ENCODE data around the gene DUSP8. TPM values are rescaled to one million over a fixed set of nuclear protein-coding genes. Genes with fewer than 3 reads are reported as not detected.

The DUSP8 gene
- total and polyA plus RNA-seq, 2 experiments from 2014 or later: 0.11 TPM; not detected in 1

- Histone ChIP-seq H2AFZ (no peak overlapping the region), H3K9me3 (ENCODE audit: low read depth) (no peaks in the 10 kb centered on the region), H3K9ac (peak overlapping the region; percentile 69), H3K27me3 (replicated peaks; ENCODE audit: insufficient read depth) (no peaks in the 10 kb centered on the region), H3K27ac (peak overlapping the region; percentile 88), H3K36me3 (ENCODE audit: low read depth) (no peaks in the 10 kb centered on the region), H3K4me3 (peak overlapping the region; percentile 7; the same call in 1 of the 2 replicates), H4K20me1 (ENCODE audit: insufficient read depth) (peaks cover 37% of the 10 kb centered on the region; the same call in 1 of the 2 replicates), H3K9me2 (ENCODE audit: insufficient read depth) (no peaks in the 10 kb centered on the region), H3F3A (ENCODE audit: insufficient read depth) (peaks cover 24% of the 10 kb centered on the region), H3K4me1 (ENCODE audit: insufficient read depth) (peaks cover 26% of the 10 kb centered on the region), H3K79me2 (ENCODE audit: insufficient read depth) (peaks cover 81% of the 10 kb centered on the region), H3K4me2 (ENCODE audit: unreplicated experiment) (peak overlapping the region; percentile 42)
- DNase-seq: peak; percentile 94
- 4 to 8% methylated on average over 16 to 17 of the region's 17 CpGs for WGBS, 2 experiments (ENCODE audit: low coverage in 1 of 2, low lambda C conversion rate in 2 of 2, missing lambda C conversion rate in 2 of 2)
- no peak for TF ChIP-seq EZH2phosphoT487 (IDR thresholded peaks at IDR 0.05; ENCODE audit: insufficient read depth, low read depth)
- no peak for TF ChIP-seq EZH2 (IDR thresholded peaks at IDR 0.05; ENCODE audit: insufficient read depth, poor library complexity, severe bottlenecking)
- in situ Hi-C loops (cut with MboI): no loop called here
Observed at GRCh38 chr11:1532014-1532586, 40.0 kb downstream of the DUSP8 start.

DNA sequence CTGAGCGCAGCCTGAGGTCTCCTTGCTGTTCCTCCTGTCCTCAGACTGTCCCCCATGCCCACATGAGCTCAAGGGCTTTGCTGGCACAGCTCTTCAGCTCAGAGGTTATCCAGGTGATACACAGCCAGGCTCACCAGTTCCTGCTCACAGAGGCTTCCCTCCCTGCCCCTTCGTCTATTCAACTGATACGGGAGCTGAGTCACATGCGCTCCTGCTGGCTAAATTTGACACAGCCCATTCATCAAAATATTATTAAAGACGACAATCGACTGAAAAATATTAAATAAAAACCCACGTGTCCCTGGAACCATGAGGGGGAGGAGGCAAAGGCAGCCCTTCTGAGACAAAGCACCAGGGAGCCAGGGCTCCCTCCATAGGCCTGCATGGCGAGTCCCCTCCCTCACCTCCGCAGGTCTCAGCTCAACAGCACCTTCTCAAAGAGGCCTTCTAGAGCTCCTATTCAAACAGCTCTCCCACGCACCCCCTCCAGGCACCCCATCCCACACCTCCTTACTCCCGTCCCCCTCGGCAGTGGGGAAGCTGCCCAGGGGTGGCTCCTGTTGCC lies 40.5 kb downstream of the DUSP8 start:
- H3F3A ChIP-seq (ENCODE audit: insufficient read depth): peaks cover 24% of the 10 kb centered on the region
- 36% methylated on average over 12 of the region's 12 CpGs for WGBS, 2 experiments (ENCODE audit: low coverage in 1 of 2, low lambda C conversion rate in 2 of 2, missing lambda C conversion rate in 2 of 2)
- H3K27ac ChIP-seq: peak overlapping the region; percentile 88
- H3K9ac ChIP-seq: peak overlapping the region; percentile 69
- no peaks in the 10 kb centered on the region for H3K27me3 ChIP-seq (replicated peaks; ENCODE audit: insufficient read depth)
- H3K4me1 ChIP-seq (ENCODE audit: insufficient read depth): peaks cover 26% of the 10 kb centered on the region
- H3K9me2 ChIP-seq (ENCODE audit: insufficient read depth): no peaks in the 10 kb centered on the region
- in situ Hi-C loops (cut with MboI): no loop called here
- no peaks in the 10 kb centered on the region for H3K9me3 ChIP-seq (ENCODE audit: low read depth)
- no peak overlapping the region for H3K4me3 ChIP-seq
- H3K4me2 ChIP-seq (ENCODE audit: unreplicated experiment): peak overlapping the region; percentile 42
- peaks cover 81% of the 10 kb centered on the region for H3K79me2 ChIP-seq (ENCODE audit: insufficient read depth)
- TF ChIP-seq EZH2phosphoT487 (IDR thresholded peaks at IDR 0.05; ENCODE audit: insufficient read depth, low read depth) (no peak), EZH2 (IDR thresholded peaks at IDR 0.05; ENCODE audit: insufficient read depth, poor library complexity, severe bottlenecking) (no peak)
- H3K36me3 ChIP-seq (ENCODE audit: low read depth): no peaks in the 10 kb centered on the region
- peak; percentile 48 for DNase-seq
- peaks cover 33% of the 10 kb centered on the region; the same call in 1 of the 2 replicates for H4K20me1 ChIP-seq (ENCODE audit: insufficient read depth)
- no peak overlapping the region for H2AFZ ChIP-seq

DNA sequence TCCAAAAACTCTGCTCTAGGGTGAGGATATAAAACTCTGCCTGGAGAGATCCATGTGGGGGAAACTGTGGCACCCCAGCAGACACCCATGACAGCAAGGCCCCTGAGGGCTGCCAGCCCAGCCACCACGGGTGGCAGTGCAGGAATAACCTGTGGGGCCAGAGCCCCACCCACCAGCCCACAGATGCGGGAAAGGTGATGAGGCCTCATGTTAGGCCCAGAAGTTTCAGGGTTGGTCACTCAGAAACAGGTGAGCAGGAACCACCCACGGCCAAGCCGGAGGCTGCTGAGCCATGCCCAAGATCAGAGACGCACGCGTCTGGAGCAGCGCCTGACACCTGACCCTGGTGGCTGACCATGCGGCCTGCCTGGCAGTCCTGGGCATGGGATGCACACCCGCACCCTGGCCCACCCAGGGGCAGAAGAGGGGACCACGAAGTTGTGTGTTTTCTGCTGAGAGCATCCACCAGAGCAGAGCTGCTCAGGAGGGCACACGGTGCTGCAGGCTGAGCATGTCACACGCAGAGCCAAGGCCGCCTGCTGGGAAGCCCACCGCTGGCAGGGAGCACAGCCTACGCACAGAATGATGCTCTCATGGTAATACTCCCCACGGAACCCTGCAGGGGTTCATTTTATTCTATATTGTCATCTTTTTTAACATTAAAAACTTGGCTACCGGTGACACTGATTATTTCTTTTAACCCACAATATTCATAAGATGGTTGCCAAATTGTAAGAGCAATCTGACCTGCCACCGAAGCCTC lies 41.2 kb downstream of the DUSP8 start:
- Histone ChIP-seq H3K4me1 (ENCODE audit: insufficient read depth) (peaks cover 26% of the 10 kb centered on the region), H3K27me3 (replicated peaks; ENCODE audit: insufficient read depth) (no peaks in the 10 kb centered on the region), H2AFZ (no peak overlapping the region), H3K36me3 (ENCODE audit: low read depth) (no peaks in the 10 kb centered on the region), H3K4me2 (ENCODE audit: unreplicated experiment) (peak overlapping the region; percentile 42), H3K9me3 (ENCODE audit: low read depth) (no peaks in the 10 kb centered on the region), H3K4me3 (no peak overlapping the region), H3K9ac (peak overlapping the region; percentile 69), H3K9me2 (ENCODE audit: insufficient read depth) (no peaks in the 10 kb centered on the region), H4K20me1 (ENCODE audit: insufficient read depth) (peaks cover 26% of the 10 kb centered on the region; the same call in 1 of the 2 replicates), H3K79me2 (ENCODE audit: insufficient read depth) (peaks cover 81% of the 10 kb centered on the region), H3F3A (ENCODE audit: insufficient read depth) (peaks cover 24% of the 10 kb centered on the region), H3K27ac (peak overlapping the region; percentile 88)
- DNase-seq: no peak
- whole genome bisulfite sequencing, 2 experiments (ENCODE audit: low coverage in 1 of 2, low lambda C conversion rate in 2 of 2, missing lambda C conversion rate in 2 of 2): 89 to 92% methylated on average over 18 to 19 of the region's 19 CpGs
- in situ Hi-C loops (cut with MboI): no loop called here
- TF ChIP-seq EZH2 (IDR thresholded peaks at IDR 0.05; ENCODE audit: insufficient read depth, poor library complexity, severe bottlenecking) (no peak), EZH2phosphoT487 (IDR thresholded peaks at IDR 0.05; ENCODE audit: insufficient read depth, low read depth) (no peak)

GRCh38 chr11:1529774-1530173 lies 42.3 kb downstream of the DUSP8 start:
- H3K9ac ChIP-seq: no peak overlapping the region
- H3K79me2 ChIP-seq (ENCODE audit: insufficient read depth): peaks cover 81% of the 10 kb centered on the region
- H3K27me3 ChIP-seq (replicated peaks; ENCODE audit: insufficient read depth): no peaks in the 10 kb centered on the region
- no peaks in the 10 kb centered on the region for H3K9me2 ChIP-seq (ENCODE audit: insufficient read depth)
- H3K27ac ChIP-seq: no peak overlapping the region
- H4K20me1 ChIP-seq (ENCODE audit: insufficient read depth): peaks cover 22% of the 10 kb centered on the region; the same call in 1 of the 2 replicates
- H3K4me2 ChIP-seq (ENCODE audit: unreplicated experiment): no peak overlapping the region
- 86 to 88% methylated on average over 5 of the region's 5 CpGs for WGBS, 2 experiments (ENCODE audit: low coverage in 1 of 2, low lambda C conversion rate in 2 of 2, missing lambda C conversion rate in 2 of 2)
- H2AFZ ChIP-seq: no peak overlapping the region
- no peaks in the 10 kb centered on the region for H3K9me3 ChIP-seq (ENCODE audit: low read depth)
- no peak for DNase-seq
- peaks cover 24% of the 10 kb centered on the region for H3F3A ChIP-seq (ENCODE audit: insufficient read depth)
- TF ChIP-seq EZH2 (IDR thresholded peaks at IDR 0.05; ENCODE audit: insufficient read depth, poor library complexity, severe bottlenecking): no peak
- no peak for TF ChIP-seq EZH2phosphoT487 (IDR thresholded peaks at IDR 0.05; ENCODE audit: insufficient read depth, low read depth)
- no peak overlapping the region for H3K4me3 ChIP-seq
- in situ Hi-C loops (cut with MboI): no loop called here
- H3K4me1 ChIP-seq (ENCODE audit: insufficient read depth): peaks cover 26% of the 10 kb centered on the region
- no peaks in the 10 kb centered on the region for H3K36me3 ChIP-seq (ENCODE audit: low read depth)
